ENCODE data around the gene PODNL1.
"Not testable (repeated sequence)": the region's sequence is repeated elsewhere in the genome, so short reads cannot be mapped to it uniquely, and the experiment has no call there.

PODNL1 gene

DNA sequence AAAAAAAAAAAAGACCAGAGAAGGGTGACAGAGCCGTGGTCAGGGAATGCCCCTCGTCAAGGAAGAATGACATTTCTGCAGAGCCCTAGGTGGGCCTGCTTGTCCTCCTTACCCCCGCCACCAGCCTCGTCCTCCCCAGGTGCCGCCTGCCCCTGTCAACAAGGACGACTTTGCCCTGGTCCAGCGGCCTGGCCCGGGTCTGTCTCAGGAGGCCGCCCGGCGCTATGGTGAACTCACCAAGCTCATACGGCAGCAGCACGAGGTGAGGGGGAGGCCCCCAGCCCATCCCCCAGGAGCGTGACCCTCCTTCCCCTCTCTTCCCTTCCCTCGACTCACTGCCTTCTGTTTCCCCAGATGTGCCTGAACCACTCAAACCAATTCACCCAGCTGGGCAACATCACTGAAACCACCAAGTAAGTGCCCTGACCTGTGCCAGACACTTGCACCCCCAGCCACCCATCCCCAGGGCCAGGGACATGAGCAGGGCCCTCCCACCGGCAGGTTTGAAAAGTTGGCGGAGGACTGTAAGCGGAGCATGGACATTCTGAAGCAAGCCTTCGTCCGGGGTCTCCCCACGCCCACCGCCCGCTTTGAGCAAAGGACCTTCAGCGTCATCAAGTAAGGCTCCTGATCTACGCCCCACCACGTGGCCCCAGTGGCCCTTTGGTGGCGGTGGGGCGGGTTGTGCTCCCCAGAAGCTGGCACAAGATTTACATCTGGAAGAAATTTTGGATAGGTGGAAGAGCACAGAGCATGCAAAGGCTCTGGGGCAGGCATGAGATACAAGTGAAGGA, 14.8 kb downstream of the PODNL1 start:
- no peak for DNase-seq

DNA sequence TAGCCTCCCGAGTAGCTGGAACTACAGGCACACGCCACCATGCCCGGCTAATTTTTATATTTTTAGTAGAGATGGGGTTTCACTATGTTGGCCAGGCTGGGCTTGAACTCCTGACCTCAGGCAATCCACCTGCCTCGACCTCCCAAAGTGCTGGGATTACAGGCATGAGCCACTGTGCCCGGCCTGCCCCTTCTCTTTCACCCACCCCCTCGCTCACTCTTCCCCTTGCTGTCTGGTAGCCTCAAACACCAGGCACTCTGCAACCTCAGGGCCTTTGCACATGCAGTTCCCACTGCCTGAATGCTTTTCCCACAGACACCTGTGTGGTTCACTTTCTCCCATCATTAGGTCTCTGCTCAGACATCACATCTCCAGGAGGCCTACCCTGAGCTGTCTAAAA, 16.1 kb downstream of the PODNL1 start:
- not testable (repeated sequence) for DNase-seq

DNA sequence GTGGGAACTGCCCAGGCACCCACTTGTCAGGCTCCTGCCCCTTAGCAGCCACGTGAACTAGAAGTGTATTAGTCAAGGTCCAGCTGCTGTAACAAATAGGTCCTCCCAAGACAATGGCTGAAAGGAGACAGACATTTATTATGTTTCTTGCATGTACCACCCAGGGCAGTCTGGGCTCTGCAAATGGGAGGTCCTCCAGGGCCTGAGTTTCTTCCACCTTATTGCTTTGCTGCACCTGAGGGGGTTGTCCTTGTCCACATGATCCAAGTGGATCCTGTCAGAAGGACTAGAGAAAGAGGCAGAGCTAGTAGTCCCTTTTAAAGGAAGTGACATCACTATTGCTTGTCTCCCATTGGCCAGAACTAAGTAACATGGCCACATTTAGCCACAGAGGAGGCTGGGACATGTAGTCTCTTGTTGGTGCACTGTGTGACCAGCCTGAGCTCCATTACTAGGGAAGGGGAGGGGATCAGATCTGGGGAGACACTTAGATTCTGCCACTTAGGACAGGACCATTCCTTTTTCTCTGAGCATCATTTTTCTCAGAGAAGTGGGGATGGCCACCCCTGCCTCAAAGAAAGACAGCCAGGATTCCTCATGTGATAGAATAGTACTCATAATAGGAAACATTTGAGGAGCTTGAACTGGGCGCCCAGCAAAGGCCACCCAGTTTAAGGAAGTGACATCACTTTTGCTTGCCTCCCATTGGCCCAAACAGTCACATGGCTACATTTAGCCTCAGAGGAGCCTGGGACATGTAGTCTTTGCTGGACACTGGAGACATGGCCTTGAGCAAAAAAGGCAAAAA, 17.1 kb downstream of the PODNL1 start:
- DNase-seq = no peak

DNA sequence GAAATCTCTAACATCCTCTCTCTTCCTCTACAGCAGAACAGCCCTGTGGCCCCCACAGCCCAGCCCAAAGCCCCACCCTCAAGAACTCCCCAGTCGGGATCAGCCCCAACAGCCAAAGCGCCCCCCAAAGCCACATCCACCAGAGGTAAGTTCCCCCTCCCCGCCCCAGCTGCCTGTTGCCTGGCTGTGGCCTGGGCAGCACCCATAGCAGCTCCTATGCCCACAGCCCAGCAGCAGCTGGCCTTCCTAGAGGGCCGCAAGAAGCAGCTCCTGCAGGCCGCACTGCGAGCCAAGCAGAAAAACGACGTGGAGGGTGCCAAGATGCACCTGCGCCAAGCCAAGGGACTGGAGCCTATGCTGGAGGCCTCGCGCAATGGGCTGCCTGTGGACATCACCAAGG, 17.7 kb downstream of the PODNL1 start:
- DNase-seq = no peak

DNA sequence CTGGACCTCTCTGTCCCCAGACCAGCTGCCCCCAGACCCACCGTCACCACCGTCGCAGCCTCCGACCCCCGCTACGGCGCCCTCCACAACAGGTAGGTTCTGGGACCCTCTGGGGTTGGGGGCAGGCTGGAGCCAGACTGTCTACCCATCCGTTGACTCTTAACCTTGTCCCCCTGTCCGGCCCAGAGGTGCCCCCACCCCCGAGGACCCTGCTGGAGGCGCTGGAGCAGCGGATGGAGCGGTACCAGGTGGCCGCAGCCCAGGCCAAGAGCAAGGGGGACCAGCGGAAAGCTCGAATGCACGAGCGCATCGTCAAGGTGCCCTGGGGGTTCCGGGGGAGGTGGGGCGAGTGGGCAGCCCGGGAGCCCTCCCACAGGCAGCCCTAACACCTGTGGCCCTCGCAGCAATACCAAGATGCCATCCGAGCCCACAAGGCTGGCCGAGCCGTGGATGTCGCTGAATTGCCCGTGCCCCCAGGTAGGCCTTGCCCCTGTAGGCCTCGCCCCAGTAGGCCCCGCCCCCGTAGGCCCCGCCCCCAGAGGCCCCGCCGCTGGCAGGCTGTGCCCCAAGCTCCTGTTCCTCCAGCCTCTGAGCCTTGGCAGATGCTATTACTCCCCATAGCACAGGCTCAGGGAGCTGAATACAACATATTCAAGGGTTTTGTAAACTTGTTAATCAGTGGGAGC, 19.3 kb downstream of the PODNL1 start:
- no peak for DNase-seq

DNA sequence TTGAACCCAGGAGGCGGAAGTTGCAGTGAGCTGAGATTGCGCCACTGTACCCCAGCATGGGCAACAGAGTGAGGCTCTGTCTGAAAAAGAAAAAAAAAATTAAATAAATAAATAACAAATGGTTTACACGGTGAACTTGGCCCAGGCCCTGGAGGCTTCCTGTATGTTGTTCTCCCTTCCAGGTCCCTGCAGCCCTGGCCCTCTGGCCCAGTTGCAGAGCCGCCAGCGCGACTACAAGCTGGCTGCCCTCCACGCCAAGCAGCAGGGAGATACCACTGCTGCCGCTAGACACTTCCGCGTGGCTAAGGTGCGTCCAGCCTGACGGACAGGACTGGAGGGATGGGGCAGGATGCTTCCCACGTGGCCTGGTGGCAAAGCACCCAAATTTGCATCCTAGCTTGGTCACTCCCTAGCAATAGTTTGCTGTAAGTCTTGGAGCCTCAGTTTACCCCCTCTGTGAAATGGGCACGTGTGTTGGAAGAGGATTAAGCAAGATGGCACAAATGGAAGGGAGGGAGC, 20.3 kb downstream of the PODNL1 start:
- DNase-seq = no peak

DNA sequence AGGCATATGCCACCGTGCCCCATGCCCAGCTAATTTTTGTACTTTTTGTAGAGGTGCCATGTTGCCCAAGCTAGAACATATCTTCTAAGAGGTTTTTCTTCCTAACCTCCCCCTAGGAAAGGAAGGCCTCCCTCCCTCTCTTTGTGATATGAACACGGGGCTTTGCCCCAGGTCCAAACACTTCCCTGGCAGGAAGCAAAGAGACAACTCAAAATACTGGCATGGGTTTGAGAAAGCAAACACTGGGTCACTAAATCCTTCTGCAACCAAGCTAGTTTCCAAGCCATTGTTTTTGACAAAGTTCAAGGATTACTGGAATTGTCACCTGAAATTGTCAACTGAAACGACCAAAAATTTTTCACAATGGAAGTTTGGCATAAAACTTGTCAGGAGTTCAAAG, 23.4 kb downstream of the PODNL1 start:
- no peak for DNase-seq

DNA sequence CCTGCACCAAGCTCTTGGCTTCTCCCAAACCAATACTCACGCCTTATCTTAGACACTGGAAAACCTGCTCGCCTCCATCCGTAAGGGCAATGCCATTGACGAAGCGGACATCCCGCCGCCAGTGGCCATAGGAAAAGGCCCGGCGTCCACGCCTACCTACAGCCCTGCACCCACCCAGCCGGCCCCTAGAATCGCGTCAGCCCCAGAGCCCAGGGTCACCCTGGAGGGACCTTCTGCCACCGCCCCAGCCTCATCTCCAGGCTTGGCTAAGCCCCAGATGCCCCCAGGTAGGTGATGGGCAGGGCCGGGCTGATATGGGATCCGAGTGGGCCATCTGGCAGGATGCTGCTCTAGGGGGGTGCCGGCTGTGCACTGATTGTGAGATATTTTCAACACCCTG, 24.9 kb downstream of the PODNL1 start:
- no peak for DNase-seq

DNA sequence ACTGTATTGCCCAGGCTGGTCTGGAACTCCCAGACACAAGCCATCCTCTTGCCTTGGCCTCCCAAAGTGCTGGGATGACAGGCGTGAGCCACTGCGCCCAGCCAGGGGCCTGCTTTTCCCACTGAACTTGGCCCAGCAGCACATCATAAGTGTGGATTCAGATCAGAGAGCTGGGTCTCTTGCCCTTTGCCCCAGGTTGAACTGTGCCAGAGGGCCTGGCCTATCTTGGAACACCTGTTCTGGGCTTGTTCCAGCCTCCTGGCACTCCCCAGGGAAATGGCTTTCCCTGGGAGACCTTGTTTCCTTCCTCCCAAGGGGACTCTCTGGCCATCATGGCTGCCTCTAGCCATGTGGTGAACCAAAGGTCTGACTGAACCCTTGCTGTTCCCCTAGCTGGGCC, 28.8 kb downstream of the PODNL1 start:
- no peak for DNase-seq

DNA sequence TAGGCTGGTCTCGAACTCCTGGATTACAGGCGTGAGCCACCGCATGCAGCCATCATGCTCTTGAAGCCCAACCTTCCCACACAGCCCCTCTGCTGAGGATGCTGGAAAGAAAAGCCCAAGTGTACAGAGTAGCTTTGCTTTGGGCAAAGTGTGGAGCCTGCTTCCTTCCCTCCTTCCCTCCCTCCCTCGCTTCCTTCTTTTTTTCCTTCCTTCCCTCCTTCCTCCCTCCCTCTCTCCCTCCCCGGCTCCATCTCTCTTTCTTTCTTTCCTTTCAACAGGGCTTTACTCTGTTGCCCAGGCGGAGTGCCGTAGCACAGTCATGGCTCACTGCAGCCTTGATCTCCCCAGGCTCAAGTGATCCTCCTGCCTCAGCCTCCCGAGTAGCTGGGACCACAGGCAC, 29.5 kb downstream of the PODNL1 start:
- DNase-seq = no peak

DNA sequence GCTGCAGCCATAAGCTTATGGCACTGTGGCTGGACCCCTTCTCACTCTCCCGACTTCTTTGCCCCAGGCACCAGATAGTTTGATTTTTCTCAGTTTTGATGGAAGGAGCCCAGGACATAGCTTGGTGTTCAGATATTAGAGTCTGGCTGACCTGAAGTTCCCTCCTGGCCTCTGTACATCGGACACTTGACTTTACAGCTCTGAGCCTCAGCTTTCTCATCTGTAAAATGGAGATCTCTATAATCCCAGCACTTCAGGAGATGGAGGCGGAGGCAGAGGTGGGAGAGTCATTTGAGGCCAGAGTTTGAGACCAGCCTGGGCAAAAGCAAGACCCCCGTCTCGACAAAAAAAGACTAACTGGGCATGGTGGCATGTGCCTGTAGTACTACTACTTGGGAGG, 31.3 kb downstream of the PODNL1 start:
- DNase-seq = no peak

DNA sequence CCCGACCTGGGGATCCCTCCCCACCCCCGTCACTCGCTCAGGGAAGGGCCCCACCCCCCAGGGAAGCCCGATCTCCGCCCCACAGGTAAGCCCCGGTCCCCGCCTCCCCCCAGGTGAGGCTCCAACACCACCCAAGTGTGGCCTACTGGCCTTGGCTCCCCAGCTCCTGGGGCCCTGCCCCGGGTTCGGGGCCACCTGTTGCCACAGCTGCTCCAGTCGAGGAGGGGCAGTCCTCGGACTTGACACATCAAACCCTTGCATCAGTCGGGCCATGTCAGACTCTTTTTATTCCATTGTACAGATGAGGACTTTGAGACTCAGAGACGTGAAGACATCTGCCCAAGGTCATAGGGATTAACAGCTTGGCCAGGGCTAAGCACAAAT, 31.7 kb downstream of the PODNL1 start:
- peak in 1 of 6 experiments; percentile 43 for DNase-seq

DNA sequence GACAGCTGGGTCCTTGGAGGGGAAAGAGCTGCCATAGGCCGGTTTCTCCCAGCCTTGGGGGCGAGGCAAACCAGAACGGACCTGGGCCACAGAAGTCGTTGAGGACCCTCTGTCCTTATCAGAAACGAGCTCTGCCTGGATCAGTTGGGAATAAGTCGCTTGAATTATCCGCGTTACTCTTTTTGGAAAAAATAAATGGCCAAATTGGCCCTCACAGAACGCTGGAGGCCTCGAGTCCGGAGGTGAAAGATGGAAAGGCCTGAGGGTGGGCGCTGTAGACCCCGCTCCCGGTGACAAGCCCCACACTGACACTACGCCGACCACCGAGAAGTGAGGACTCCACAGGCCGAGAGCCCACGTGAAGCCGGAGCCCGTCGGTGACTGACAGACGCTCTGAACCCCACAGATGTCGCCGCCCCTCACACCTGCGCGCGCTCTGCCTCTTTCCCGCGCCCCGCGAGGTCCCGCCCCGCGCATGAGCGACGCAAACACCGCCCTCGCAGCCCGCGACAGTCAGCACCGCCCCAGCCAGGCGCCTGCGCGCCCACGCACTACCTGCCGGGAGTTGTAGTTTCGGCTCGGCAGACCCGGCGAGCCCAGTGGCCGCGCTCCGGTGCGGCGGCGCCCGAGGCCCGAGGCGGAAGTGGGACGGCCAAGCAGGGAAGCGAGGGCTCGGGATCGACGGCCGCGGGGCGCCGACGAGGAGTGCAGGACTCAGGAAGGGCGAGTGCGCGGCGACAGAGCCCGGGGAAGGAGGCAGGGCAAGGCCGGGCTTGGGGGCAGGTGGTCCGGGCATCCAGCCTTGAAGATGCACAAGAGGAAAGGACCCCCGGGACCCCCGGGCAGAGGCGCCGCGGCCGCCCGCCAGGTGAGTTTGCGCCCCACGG, 32.3 kb downstream of the PODNL1 start, which contains the start of the genes BRME1 and CC2D1A:
Gene BRME1, minus strand, starts transcription at position 484 of the 887 bp plus-strand sequence. CDS start 1,225 bp downstream, outside the sequence.
Gene CC2D1A, plus strand, starts transcription at position 568 of the 887 bp plus-strand sequence. Its CDS starts 241 bp downstream, at position 809.
- peak; percentile 79 to 91 (median 90) for DNase-seq

DNA sequence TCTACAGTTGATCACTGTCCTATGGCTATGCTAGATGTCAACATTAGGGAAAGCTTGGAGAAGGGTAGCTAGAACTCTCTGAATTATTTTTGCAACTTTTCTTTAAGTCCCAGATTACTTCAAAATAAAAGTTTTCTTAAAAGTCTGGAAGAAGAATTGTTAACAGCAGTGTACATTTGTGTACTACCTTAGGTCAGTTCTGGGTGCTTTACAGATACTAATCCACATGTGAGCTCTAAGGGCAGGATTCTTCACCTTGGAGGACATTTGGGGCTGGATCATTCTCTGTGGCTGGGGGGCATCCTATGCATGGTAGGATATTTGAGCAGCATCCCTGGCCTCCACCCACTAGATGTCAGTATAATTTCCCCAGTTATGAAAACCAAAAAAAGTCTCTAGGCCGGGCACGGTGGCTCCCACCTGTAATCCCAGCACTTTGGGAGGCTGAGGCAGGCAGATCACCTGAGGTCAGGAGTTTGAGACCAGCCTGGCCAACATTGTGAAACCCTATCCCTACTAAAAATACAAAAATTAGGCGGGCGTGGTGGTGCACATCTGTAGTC, 35.1 kb downstream of the PODNL1 start:
- peak in 2 of 6 experiments; percentile 13 to 15 for DNase-seq

DNA sequence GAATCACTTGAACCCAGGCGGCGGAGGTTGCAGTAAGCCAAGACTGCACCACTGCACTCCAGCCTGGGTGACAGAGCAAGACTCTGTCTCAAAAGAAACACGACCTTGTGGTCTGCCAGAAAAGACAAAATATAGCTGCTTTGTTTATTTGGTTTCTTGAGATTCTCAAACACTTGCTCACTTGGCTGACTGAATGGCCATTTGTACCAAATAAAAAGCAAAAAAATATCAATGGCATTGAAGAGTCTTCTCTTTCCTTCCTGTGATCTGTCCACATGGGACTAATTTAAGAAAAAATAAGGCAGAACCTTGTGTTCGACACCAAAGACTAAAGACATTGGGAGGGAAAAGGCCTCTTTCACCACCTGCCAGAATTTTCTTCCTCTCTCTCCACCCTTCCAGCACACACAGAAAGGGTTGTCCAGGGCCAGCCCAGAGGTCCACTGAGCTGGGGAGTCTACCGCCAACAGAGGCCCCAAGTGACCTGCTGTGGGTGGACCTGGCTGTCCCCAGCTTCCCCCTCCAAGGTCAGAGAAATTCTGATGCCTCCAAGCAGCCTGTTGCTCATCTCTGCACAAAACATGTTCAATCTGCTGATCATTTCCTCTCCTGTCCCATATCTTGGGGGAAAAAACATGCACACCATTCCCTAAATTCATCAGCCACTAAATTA, 38.2 kb downstream of the PODNL1 start:
- DNase-seq = no peak

DNA sequence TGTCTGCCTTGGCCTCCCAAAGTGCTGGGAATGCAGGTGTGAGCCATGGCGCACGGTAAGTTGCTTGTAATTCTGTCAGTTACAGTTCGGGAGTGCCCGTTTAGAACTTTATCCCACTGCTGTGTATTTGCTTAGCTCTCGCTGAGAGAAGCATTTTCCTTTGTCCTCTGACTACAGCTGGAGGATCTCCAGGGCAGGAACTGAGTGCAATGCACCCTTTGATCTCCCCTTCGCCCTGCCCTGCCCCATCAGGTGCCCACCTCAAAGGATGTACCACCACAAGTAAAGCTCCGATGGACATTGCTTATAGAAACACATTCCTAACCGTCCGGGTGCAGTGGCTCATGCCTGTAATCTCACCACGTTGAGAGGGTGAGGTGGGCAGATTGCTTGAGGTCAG, 38.8 kb downstream of the PODNL1 start:
- no peak for DNase-seq

DNA sequence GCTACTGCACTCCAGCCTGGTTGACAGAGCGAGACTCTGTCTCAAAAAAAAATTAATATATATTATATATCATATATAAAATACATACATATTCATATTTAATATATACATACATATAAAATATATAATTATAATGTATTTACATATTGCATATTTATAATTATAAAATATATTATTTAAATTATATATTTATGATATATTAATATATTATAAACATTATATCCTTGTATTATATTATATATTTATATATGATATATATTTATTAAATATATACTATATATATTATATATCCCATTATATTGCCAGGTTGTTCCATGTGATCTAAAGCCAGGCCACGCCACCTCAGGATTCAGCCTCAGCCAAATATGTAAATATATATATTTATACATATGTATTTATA, 42.0 kb downstream of the PODNL1 start:
- DNase-seq = no peak

DNA sequence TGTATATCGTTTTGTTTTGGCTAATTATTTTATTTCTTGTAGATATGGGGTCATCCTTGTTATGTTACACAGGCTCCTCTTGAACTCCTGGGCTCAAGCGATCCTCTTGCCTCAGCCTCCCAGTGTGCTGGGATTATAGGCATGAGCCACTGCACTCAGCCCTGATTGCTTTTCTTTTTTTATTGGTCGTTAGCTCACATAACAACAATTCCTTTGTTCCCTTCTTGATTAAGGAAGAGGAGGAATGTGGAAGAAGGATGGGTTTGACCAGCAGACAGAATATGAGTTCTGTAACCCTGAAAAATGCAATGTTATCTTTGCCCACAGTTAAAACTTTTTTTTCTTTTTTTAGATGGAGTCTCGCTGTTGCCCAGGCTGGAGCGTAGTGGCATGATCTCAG, 43.7 kb downstream of the PODNL1 start:
- DNase-seq = no peak

DNA sequence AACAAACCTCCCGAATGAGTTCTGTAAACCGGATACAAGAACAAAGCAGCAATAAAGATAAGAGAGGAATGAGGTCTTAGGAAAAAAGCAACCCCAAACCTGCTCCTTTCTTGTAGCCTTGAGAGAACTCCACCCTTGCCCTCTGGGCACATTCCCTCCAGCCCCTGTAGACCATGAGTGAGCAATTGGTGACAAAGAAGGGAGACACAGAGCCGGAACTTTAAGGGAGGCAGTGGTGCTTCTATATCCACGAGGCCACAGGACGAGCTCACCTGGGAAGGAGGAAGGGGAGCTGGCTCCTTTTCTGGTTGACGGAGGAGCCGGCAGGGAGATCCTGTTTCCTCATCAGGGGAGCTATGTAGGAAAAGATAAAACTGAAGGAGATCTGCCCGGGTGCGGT, 45.3 kb downstream of the PODNL1 start:
- DNase-seq = no peak

DNA sequence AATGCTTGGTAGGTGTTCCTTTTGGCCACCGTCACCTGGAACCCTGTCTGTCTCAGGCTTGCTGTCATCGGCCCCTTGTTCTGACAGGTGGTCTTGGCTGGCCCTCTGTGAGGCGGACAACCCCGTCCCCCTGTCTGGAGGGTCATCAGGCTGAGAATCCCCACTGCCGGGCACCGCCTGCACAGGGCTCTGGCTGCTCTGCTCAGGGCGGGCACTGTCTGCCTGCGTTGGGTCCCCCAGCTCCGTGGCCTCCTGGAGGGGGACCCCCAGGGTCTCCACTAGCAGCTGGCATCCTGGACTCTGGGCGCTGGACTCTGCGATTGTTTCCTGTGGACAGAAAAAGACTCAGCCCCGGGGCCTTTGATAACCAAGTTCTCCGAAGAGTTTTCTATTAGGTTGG, 48.1 kb downstream of the PODNL1 start:
- DNase-seq = no peak

DNA sequence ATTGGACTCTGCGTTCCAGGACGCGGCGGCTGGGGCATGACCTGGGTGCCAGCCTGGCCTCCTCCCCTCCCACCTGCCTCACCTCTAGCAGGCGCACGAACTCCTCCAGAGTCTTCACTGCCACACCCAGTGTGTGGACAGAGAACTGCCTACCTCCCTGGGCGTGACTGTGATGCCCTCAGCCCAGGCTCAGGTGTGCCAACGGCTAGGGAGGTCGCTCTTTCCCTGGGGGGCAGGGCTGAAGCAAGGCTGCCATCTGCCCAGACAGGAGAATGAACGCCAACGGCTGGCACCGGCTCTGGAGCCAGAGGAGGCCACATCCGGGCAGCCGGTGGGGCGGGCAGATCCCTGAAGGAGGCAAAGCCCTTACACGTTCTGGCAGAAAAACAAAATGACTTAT, 49.9 kb downstream of the PODNL1 start:
- no peak for DNase-seq
